IMR-90 (cell line): ENCODE data around the gene PARP11.

Experiments
- CTCF ChIP-seq: conservative IDR thresholded peaks from 2 replicates; pipeline ENCODE4 v1.5.1; 2012; ENCODE audit warnings: mild to moderate bottlenecking, low read depth, low read length, improper control_type of control experiment
- POLR2A ChIP-seq: IDR thresholded peaks from 2 replicates; pipeline ENCODE4 v1.6.1; 2012; ENCODE audit warnings: mild to moderate bottlenecking, low read depth, low read length
- RCOR1 ChIP-seq: IDR thresholded peaks from 2 replicates; pipeline ENCODE4 v1.6.1; 2012; ENCODE audit warnings: mild to moderate bottlenecking, low read length, improper control_type of control experiment; ENCODE audit not compliant: insufficient replicate concordance

GRCh38 chr12:3803865-3804472 is 69.2 kb downstream of the PARP11 start:
- TF ChIP-seq RCOR1 (no peak), POLR2A (no peak), CTCF (peak; percentile 81)
